Caco-2 (cell line): ENCODE results near the gene PDLIM4. TPM values are rescaled to one million over a fixed set of nuclear protein-coding genes. Genes with fewer than 3 reads are reported as not detected.

ENCODE experiments used
- BruUV-seq: library from RNA; stranded (reverse); fragments of 400-500 nt; replicated peaks from 2 replicates; lab custom pipeline; 2021; lab: Mats Ljungman, UMichigan
- CTCF ChIA-PET: fragments of 300-600 bp; sonication (Branson Sonifier 250); formaldehyde crosslinking; loops from one replicate; lab custom pipeline; 2022; ENCODE audit warnings: antibody characterized with exemption; lab: Charles Lee
- POLR2A ChIA-PET: fragments of 300-600 bp; sonication (Branson Sonifier 250); formaldehyde crosslinking; loops from one replicate; lab custom pipeline; 2022; ENCODE audit warnings: antibody characterized with exemption; lab: Charles Lee
- DNase-seq, 2 experiments: peaks; one replicate each; pipeline versions ENCODE4 v3.0.0 to v3.0.0-alpha.2; 2020 to 2022
- H3K27me3 ChIP-seq: replicated peaks from 2 replicates; pipeline ENCODE4 v1.6.0; 2011; ENCODE audit warnings: low read length; ENCODE audit not compliant: control insufficient read depth, insufficient read depth
- H3K36me3 ChIP-seq: 2 replicates; pipeline ENCODE4 v1.5.1; 2011; ENCODE audit warnings: low read length; ENCODE audit not compliant: control insufficient read depth, insufficient read depth
- H3K4me1 ChIP-seq: fragments of 250-450 bp; sonication (Bioruptor Pico); 2 replicates; pipeline ENCODE4 v1.5.1; 2020; ENCODE audit warnings: mild to moderate bottlenecking
- H3K4me3 ChIP-seq: 2 replicates; pipeline ENCODE4 v1.5.1; 2011; ENCODE audit warnings: low read depth, mild to moderate bottlenecking, control low read depth, low read length
- H3K9me3 ChIP-seq: fragments of 250-450 bp; sonication (Bioruptor Pico); 2 replicates; pipeline ENCODE4 v1.5.1; 2020; ENCODE audit warnings: mild to moderate bottlenecking, moderate library complexity
- H3K27ac Mint-ChIP-seq: one replicate; pipeline ENCODE4 v1.8.0; 2022; ENCODE audit warnings: mixed read lengths; ENCODE audit not compliant: unreplicated experiment
- H3K27me3 Mint-ChIP-seq: one replicate; pipeline ENCODE4 v1.8.0; 2022; ENCODE audit warnings: mixed read lengths; ENCODE audit not compliant: insufficient read depth, unreplicated experiment
- H3K36me3 Mint-ChIP-seq: one replicate; pipeline ENCODE4 v1.8.0; 2022; ENCODE audit warnings: mild to moderate bottlenecking, mixed read lengths; ENCODE audit not compliant: insufficient read depth, unreplicated experiment
- H3K4me1 Mint-ChIP-seq: one replicate; pipeline ENCODE4 v1.8.0; 2022; ENCODE audit warnings: low read depth, mixed read lengths; ENCODE audit not compliant: unreplicated experiment
- H3K4me3 Mint-ChIP-seq: one replicate; pipeline ENCODE4 v1.8.0; 2022; ENCODE audit warnings: mild to moderate bottlenecking, moderate library complexity, mixed read lengths; ENCODE audit not compliant: unreplicated experiment
- H3K9me3 Mint-ChIP-seq: one replicate; pipeline ENCODE4 v1.8.0; 2022; ENCODE audit warnings: mixed read lengths; ENCODE audit not compliant: unreplicated experiment
- intact Hi-C: fragments of 100-400 bp; cut with micrococcal nuclease; formaldehyde crosslinking; loops from one replicate; pipeline ENCODE4 v1.10.0; 2022; ENCODE audit not compliant: unreplicated experiment
- total RNA-seq: library from RNA; stranded (reverse); gene quantifications from 2 replicates; pipeline ENCODE4 v1.2.3, GENCODE V29; 2022
- TF ChIP-seq, protein P1 (sequence below), 2 experiments: fragments of 200-600 bp in 1 of 2; IDR thresholded peaks; 1 replicate in 1 of 2; 2 replicates in 1 of 2; pipeline versions ENCODE4 v1.5.1 to v1.8.0; 2011 to 2022; ENCODE audit warnings: antibody characterized with exemption in 1 of 2, control low read depth in 1 of 2, inconsistent platforms in 1 of 2, low read depth in 1 of 2, low read length in 1 of 2, mild to moderate bottlenecking in 1 of 2, moderate library complexity in 1 of 2; ENCODE audit not compliant: insufficient read depth in 1 of 2, severe bottlenecking in 1 of 2, unreplicated experiment in 1 of 2

PDLIM4 gene
- total RNA-seq, 1 experiment from 2014 or later: not detected

DNA sequence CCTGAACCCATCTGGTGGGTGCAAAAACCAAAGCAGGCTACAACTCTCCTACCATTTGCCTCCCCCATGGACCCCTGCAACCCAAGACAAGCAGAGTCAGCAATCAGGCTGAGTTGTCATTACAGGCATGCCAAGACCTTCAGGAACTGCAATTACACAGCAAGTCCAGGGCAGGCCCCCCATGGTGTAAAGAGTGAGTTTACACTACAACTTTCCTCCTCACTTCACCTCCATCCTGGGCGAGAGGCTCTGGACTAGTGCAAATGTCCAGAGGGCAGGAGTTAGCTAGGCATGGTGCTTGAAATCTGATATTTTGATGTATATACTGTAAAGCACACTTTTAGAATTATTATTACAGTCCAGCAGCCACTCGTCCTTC, 22.8 kb upstream of the PDLIM4 start:
- no peak overlapping the region for H3K4me3 ChIP-seq
- no peak overlapping the region for H3K4me3 Mint-ChIP-seq
- no peaks in the 10 kb centered on the region for H3K4me1 ChIP-seq
- ChIA-PET CTCF (no interaction called here), POLR2A (no interaction called here)
- DNase-seq: peak in 1 of 2 experiments; percentile 9
- H3K27ac Mint-ChIP-seq: no peak overlapping the region
- no peaks in the 10 kb centered on the region for H3K27me3 ChIP-seq
- no peaks in the 10 kb centered on the region for H3K27me3 Mint-ChIP-seq
- TF ChIP-seq, protein P1, sequence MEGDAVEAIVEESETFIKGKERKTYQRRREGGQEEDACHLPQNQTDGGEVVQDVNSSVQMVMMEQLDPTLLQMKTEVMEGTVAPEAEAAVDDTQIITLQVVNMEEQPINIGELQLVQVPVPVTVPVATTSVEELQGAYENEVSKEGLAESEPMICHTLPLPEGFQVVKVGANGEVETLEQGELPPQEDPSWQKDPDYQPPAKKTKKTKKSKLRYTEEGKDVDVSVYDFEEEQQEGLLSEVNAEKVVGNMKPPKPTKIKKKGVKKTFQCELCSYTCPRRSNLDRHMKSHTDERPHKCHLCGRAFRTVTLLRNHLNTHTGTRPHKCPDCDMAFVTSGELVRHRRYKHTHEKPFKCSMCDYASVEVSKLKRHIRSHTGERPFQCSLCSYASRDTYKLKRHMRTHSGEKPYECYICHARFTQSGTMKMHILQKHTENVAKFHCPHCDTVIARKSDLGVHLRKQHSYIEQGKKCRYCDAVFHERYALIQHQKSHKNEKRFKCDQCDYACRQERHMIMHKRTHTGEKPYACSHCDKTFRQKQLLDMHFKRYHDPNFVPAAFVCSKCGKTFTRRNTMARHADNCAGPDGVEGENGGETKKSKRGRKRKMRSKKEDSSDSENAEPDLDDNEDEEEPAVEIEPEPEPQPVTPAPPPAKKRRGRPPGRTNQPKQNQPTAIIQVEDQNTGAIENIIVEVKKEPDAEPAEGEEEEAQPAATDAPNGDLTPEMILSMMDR (IDR thresholded peaks at IDR 0.05; ENCODE audit: insufficient read depth in 1 of 2, low read depth in 1 of 2, low read length in 1 of 2, severe bottlenecking in 1 of 2, unreplicated experiment in 1 of 2): no peak
- H3K4me1 Mint-ChIP-seq: no peaks in the 10 kb centered on the region
- no peaks in the 10 kb centered on the region for H3K36me3 Mint-ChIP-seq
- intact Hi-C loops: loop anchor here (5.0 kb wide), 1 partner anchor 38 kb away; no protein-coding TSS in a partner anchor
- no TSS peak for BruUV-seq
- H3K9me3 ChIP-seq: no peaks in the 10 kb centered on the region
- no peaks in the 10 kb centered on the region for H3K36me3 ChIP-seq
- H3K9me3 Mint-ChIP-seq: no peaks in the 10 kb centered on the region

DNA sequence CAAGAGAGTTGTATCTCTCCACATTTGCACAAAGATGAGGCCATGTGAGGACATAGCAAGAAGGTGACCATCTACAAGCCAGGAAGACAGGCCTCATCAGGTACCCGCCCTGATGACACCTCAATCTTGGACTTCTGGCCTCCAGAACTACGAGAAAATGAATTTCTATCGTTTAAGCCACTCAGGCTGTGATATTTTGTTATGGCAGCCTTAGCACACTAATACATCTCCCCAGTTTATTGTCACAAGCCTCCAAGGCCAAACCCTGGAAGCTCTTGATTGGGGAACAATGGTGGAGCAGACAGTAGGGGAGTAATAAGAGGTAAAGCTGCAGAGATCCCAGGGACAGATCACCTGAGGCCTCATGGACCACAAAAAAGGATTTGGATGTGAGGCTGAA, 22.2 kb upstream of the PDLIM4 start:
- Histone ChIP-seq H3K4me1 (no peaks in the 10 kb centered on the region), H3K4me3 (no peak overlapping the region), H3K27me3 (no peaks in the 10 kb centered on the region), H3K36me3 (no peaks in the 10 kb centered on the region), H3K9me3 (no peaks in the 10 kb centered on the region)
- peak in 1 of 2 experiments; percentile 5 for DNase-seq
- ChIA-PET POLR2A (no interaction called here), CTCF (no interaction called here)
- BruUV-seq: no TSS peak
- H3K36me3 Mint-ChIP-seq: no peaks in the 10 kb centered on the region
- H3K9me3 Mint-ChIP-seq: no peaks in the 10 kb centered on the region
- H3K4me1 Mint-ChIP-seq: no peaks in the 10 kb centered on the region
- no peak overlapping the region for H3K4me3 Mint-ChIP-seq
- TF ChIP-seq, protein P1 (IDR thresholded peaks at IDR 0.05; ENCODE audit: insufficient read depth in 1 of 2, low read depth in 1 of 2, low read length in 1 of 2, severe bottlenecking in 1 of 2, unreplicated experiment in 1 of 2): no peak
- no peaks in the 10 kb centered on the region for H3K27me3 Mint-ChIP-seq
- H3K27ac Mint-ChIP-seq: no peak overlapping the region
- intact Hi-C loops: loop anchor here (5.0 kb wide), 1 partner anchor 37 kb away; no protein-coding TSS in a partner anchor

DNA sequence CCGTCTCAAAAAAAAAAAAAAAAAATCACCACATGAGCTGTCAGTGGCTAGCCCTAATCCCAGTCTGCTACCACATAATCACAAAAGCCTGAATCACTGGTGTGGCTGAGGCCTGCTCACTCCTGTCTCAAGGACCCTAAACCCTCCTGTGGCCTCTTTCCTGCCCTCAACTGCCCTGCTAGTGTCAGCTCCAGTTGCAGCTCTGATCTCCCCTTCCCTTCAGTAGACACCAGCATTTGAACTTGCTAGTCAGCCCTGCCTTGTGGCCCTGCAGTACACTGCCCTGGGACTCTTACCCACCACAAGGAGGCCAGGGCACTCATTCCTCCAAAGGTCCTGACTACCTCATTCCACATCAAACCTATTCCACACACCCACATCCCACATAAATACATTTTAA, 20.4 kb upstream of the PDLIM4 start:
- Mint-ChIP-seq H3K9me3 (peaks cover 6% of the 10 kb centered on the region), H3K27ac (no peak overlapping the region), H3K36me3 (no peaks in the 10 kb centered on the region), H3K27me3 (no peaks in the 10 kb centered on the region), H3K4me3 (no peak overlapping the region), H3K4me1 (no peaks in the 10 kb centered on the region)
- TF ChIP-seq, protein P1 (IDR thresholded peaks at IDR 0.05; ENCODE audit: insufficient read depth in 1 of 2, low read depth in 1 of 2, low read length in 1 of 2, severe bottlenecking in 1 of 2, unreplicated experiment in 1 of 2): no peak
- DNase-seq: peak in 1 of 2 experiments; percentile 17
- POLR2A ChIA-PET: interaction anchor here (0.7 to 1.5 kb wide), 2 partner anchors 73 to 132 kb away, joined by 3 read pairs; partner anchors contain the start of gene SLC22A5
- Histone ChIP-seq H3K4me1 (no peaks in the 10 kb centered on the region), H3K36me3 (no peaks in the 10 kb centered on the region), H3K9me3 (no peaks in the 10 kb centered on the region), H3K4me3 (no peak overlapping the region), H3K27me3 (no peaks in the 10 kb centered on the region)
- CTCF ChIA-PET: interaction anchor here (1.0 to 2.5 kb wide), 8 partner anchors 10 to 264 kb away, joined by 3 to 26 read pairs (median 6); partner anchors contain the start of genes P4HA2 and SLC22A4
- no TSS peak for BruUV-seq
- intact Hi-C loops: loop anchor here (5.0 kb wide), 1 partner anchor 35 kb away; no protein-coding TSS in a partner anchor
